Vagina (tissue), 2 donors: ENCODE data around the gene PLD1.

Experiments used
- CTCF ChIP-seq, 3 experiments: fragments of 450-650 bp in 2 of 3; fragments of 200-600 bp in 1 of 3; sonication (generic) in 1 of 3; IDR thresholded peaks; one replicate each; pipeline ENCODE4 v1.5.1; 2017 to 2019; ENCODE audit warnings: antibody characterized with exemption in 3 of 3, mild to moderate bottlenecking in 2 of 3, moderate library complexity in 2 of 3
- POLR2A ChIP-seq, 2 donors: fragments of 450-650 bp; IDR thresholded peaks; one replicate each; pipeline ENCODE4 v1.6.1; 2017; ENCODE audit warnings: antibody characterized with exemption in 2 of 2, mild to moderate bottlenecking in 2 of 2, moderate library complexity in 2 of 2
- POLR2AphosphoS5 ChIP-seq, 2 donors: sonication (generic); formaldehyde crosslinking; IDR thresholded peaks; one replicate each; pipeline ENCODE4 v1.9.0; 2017; ENCODE audit warnings: antibody characterized with exemption in 2 of 2, mild to moderate bottlenecking in 2 of 2, low read depth in 1 of 2; ENCODE audit not compliant: insufficient read depth in 1 of 2

GRCh38 chr3:171776411-171776810, 33.9 kb downstream of the PLD1 start:
- no peak for TF ChIP-seq CTCF (IDR thresholded peaks at IDR 0.05)
- TF ChIP-seq POLR2A (IDR thresholded peaks at IDR 0.05), result no peak
- no peak for TF ChIP-seq POLR2AphosphoS5 (IDR thresholded peaks at IDR 0.05; ENCODE audit: insufficient read depth in 1 of 2, low read depth in 1 of 2)
